Erythroblast (primary cell): ENCODE data around the gene BOC.

Source experiments
- GATA1 ChIP-seq: IDR thresholded peaks from 2 replicates; pipeline ENCODE4 v1.6.1; 2011; ENCODE audit warnings: low read depth, mild to moderate bottlenecking, control low read depth, low read length, moderate library complexity
- POLR2A ChIP-seq: IDR thresholded peaks from 2 replicates; pipeline ENCODE4 v1.6.1; 2011; ENCODE audit warnings: mild to moderate bottlenecking, low read length

- no peak for TF ChIP-seq POLR2A
- TF ChIP-seq GATA1, result no peak
These were observed 32.0 kb upstream of the BOC start for GRCh38 chr3:113179235-113179824.
